GM19397 (cell line): ENCODE measurements around the gene KCNG2.

Experiments used
- ATAC-seq: cut with Tn5 transposase; IDR thresholded peaks from one replicate; pipeline ENCODE4 v1.9.1; 2021; ENCODE audit warnings: mild to moderate bottlenecking, moderate library complexity; ENCODE audit not compliant: unreplicated experiment

KCNG2 gene

GRCh38 chr18:79917853-79918614, 120.3 kb downstream of the KCNG2 start:
- ATAC-seq: no peak

GRCh38 chr18:79918615-79919011, 120.9 kb downstream of the KCNG2 start:
- ATAC-seq: no peak

GRCh38 chr18:79919089-79919488, 121.4 kb downstream of the KCNG2 start:
- no peak for ATAC-seq

- no peak for ATAC-seq
Observed at GRCh38 chr18:79921984-79922965, 124.5 kb downstream of the KCNG2 start.

- ATAC-seq: no peak
Observed at GRCh38 chr18:79922971-79923411, 125.3 kb downstream of the KCNG2 start.

GRCh38 chr18:79923896-79924585, 126.3 kb downstream of the KCNG2 start:
- ATAC-seq: no peak

- no peak for ATAC-seq
Observed at GRCh38 chr18:79924814-79925731, 127.3 kb downstream of the KCNG2 start.

- ATAC-seq: no peak
Observed at GRCh38 chr18:79926306-79926705, 128.6 kb downstream of the KCNG2 start.

GRCh38 chr18:79926715-79927606, 129.2 kb downstream of the KCNG2 start:
- ATAC-seq: no peak

- no peak for ATAC-seq
Observed at GRCh38 chr18:79927607-79928562, 130.1 kb downstream of the KCNG2 start.

GRCh38 chr18:79928563-79928960, 130.8 kb downstream of the KCNG2 start:
- no peak for ATAC-seq

- ATAC-seq: no peak
Observed at GRCh38 chr18:79930020-79930642, 132.4 kb downstream of the KCNG2 start.

- no peak for ATAC-seq
Observed at GRCh38 chr18:79931475-79931874, 133.7 kb downstream of the KCNG2 start.

- no peak for ATAC-seq
Observed at GRCh38 chr18:79932907-79933306, 135.2 kb downstream of the KCNG2 start.

- ATAC-seq: no peak
Observed at GRCh38 chr18:79933765-79934164, 136.0 kb downstream of the KCNG2 start.

GRCh38 chr18:79934311-79935097, 136.8 kb downstream of the KCNG2 start:
- ATAC-seq: no peak

GRCh38 chr18:79935098-79935480, 137.4 kb downstream of the KCNG2 start:
- no peak for ATAC-seq
